ENCODE results near the gene SRF. TPM values are rescaled to one million over a fixed set of nuclear protein-coding genes. Genes with fewer than 3 reads are reported as not detected.

The SRF gene
- total and polyA plus RNA-seq, 2 of the 4 experiments (the other 2 are of a cell fraction), result 20.6 to 56.3 TPM

GRCh38 chr6:43170417-43170930 lies 595 bp upstream of the SRF start:
- Histone ChIP-seq H3K23ac (ENCODE audit: low read depth, low read length) (peak overlapping the region; percentile 80), H3K56ac (ENCODE audit: extremely low read depth, insufficient read depth, low read length) (peak overlapping the region; percentile 95), H3K4ac (ENCODE audit: low read depth, low read length) (peak overlapping the region; percentile 89), H3K4me3 (ENCODE audit: insufficient read depth, low read depth, low read length) (peak overlapping the region; percentile 65), H3K36me3 (ENCODE audit: control insufficient read depth, insufficient read depth, low read length) (peaks cover 7% of the 10 kb centered on the region), H3K9ac (ENCODE audit: low read depth, low read length) (peak overlapping the region; percentile 95), H3K4me2 (ENCODE audit: low read depth, low read length) (peak overlapping the region; percentile 86), H3K27me3 (ENCODE audit: control insufficient read depth, insufficient read depth, low read length) (no peaks in the 10 kb centered on the region), H4K20me1 (ENCODE audit: insufficient read depth, low read length) (peaks cover 27% of the 10 kb centered on the region), H2BK120ac (ENCODE audit: low read depth, low read length) (peak overlapping the region; percentile 69; the same call in 1 of the 2 replicates), H4K5ac (ENCODE audit: low read depth, low read length) (peak overlapping the region; percentile 67), H2AFZ (replicated peaks; ENCODE audit: low read length, poor library complexity) (peak overlapping the region; percentile 95), H2BK15ac (ENCODE audit: low read depth, low read length) (peak overlapping the region; percentile 75; the same call in 1 of the 3 replicates), H3K9me1 (ENCODE audit: insufficient read depth, low read length) (peaks cover 8% of the 10 kb centered on the region; the same call in 1 of the 2 replicates), H3K9me3 (ENCODE audit: control insufficient read depth, insufficient read depth, low read length) (no peaks in the 10 kb centered on the region), H3K27ac (ENCODE audit: insufficient read depth, low read length) (peak overlapping the region; percentile 97), H3K14ac (replicated peaks; ENCODE audit: low read depth, low read length) (peak overlapping the region; percentile 92), H4K8ac (ENCODE audit: low read depth in 2 of 2, low read length in 2 of 2) (peak overlapping the region; percentile 85 to 86), H2AK5ac (ENCODE audit: low read depth, low read length) (peak overlapping the region; percentile 77), H3K4me1 (ENCODE audit: control insufficient read depth, insufficient read depth, low read length) (peaks cover 10% of the 10 kb centered on the region), H3K18ac (ENCODE audit: low read depth, low read length) (peak overlapping the region; percentile 69), H2BK5ac (ENCODE audit: low read depth, low read length, poor library complexity, severe bottlenecking) (peak overlapping the region; percentile 87), H4K91ac (ENCODE audit: insufficient read depth, low read depth, low read length) (peak overlapping the region; percentile 80), H3K79me1 (ENCODE audit: low read depth in 1 of 2, low read length in 2 of 2) (peaks cover 7 to 25% of the 10 kb centered on the region in 2 experiments), H2BK20ac (ENCODE audit: low read depth, low read length) (peak overlapping the region; percentile 14; the same call in 1 of the 2 replicates), H2AK9ac (replicated peaks; ENCODE audit: low read depth, low read length, poor library complexity) (peak overlapping the region; percentile 87)
- BruUV-seq (replicated peaks), result no TSS peak
- CTCF ChIA-PET, result interaction anchor here (0.5 to 0.8 kb wide), 3 partner anchors 21 to 390 kb away, joined by 3 to 4 read pairs (median 4); no protein-coding TSS in a partner anchor
- intact Hi-C loops (cut with micrococcal nuclease), result no loop called here
- POLR2A ChIA-PET (ENCODE audit: unreplicated experiment), result interaction anchor here (0.5 to 0.6 kb wide), 3 partner anchors 111 to 186 kb away, joined by 3 to 14 read pairs (median 3); partner anchors contain the start of genes KLC4, MRPL2 and PPP2R5D
- TF ChIP-seq CHD1 (IDR thresholded peaks at IDR 0.05; ENCODE audit: low read depth, low read length) (no peak), USF2 (IDR thresholded peaks at IDR 0.05; ENCODE audit: low read depth, low read length) (peak; percentile 26; the same call in 1 of the 2 replicates)
- WGBS, 2 experiments (ENCODE audit: extremely low coverage in 2 of 2, insufficient read length in 1 of 2), result 0% methylated on average over 6 of the region's 18 CpGs; no CpG with 5 or more reads in 1 of the 2 experiments
- dilution Hi-C loops (cut with HindIII; ENCODE audit: low sequenced_read_pairs, unreplicated experiment), result no loop called here
- in situ Hi-C loops (cut with MboI; ENCODE audit: low sequenced_read_pairs), result no loop called here
- DNase-seq (peak; percentile 21), ATAC-seq (ENCODE audit: low read depth) (peak; percentile 48)

All from IMR-90 (cell line).